ENCODE data around the gene IRAK2.

GRCh38 chr3:10226293-10226692 lies 61.6 kb downstream of the IRAK2 start:
- no peak for TF ChIP-seq MYC (IDR thresholded peaks at IDR 0.05; ENCODE audit: low read depth, low read length)
- TF ChIP-seq FOS (IDR thresholded peaks at IDR 0.05; ENCODE audit: borderline replicate concordance, insufficient read depth, low read length) = no peak
- TF ChIP-seq CTCF (IDR thresholded peaks at IDR 0.05; ENCODE audit: extremely low read depth in 1 of 2, insufficient read depth in 1 of 2, low read depth in 1 of 2, low read length in 2 of 2) = no peak
- TF ChIP-seq POLR2A (IDR thresholded peaks at IDR 0.05; ENCODE audit: low read depth, low read length) = no peak
- no peak for TF ChIP-seq MAX (IDR thresholded peaks at IDR 0.05; ENCODE audit: insufficient read depth, insufficient read length)
- no peak for TF ChIP-seq POLR2AphosphoS5 (IDR thresholded peaks at IDR 0.05; ENCODE audit: insufficient read depth, low read depth, low read length)
- no peak for TF ChIP-seq EZH2 (IDR thresholded peaks at IDR 0.05; ENCODE audit: borderline replicate concordance, low read depth, low read length, severe bottlenecking)
